HTR-8/SVneo (cell line): ENCODE data around the gene ALDH1A2.
"Not testable (repeated sequence)": the region's sequence is repeated elsewhere in the genome, so short reads cannot be mapped to it uniquely, and the experiment has no call there.

Experiments used
- DNase-seq: peaks from one replicate; pipeline ENCODE4 v3.0.0; 2011; ENCODE audit warnings: low spot score, mixed read lengths; ENCODE audit not compliant: insufficient read length
- FAIRE-seq: peaks from 2 replicates; lab custom pipeline; 2011; peaks lifted over from hg19 to GRCh38; lab: Jason Lieb, UNC

The ALDH1A2 gene

GRCh38 chr15:58045376-58045775 lies 20.1 kb downstream of the ALDH1A2 start:
- FAIRE-seq, DNase-seq: not testable (repeated sequence)

- no peak for DNase-seq
- FAIRE-seq = no peak
These were observed 21.0 kb downstream of the ALDH1A2 start for GRCh38 chr15:58044551-58044950.

DNA sequence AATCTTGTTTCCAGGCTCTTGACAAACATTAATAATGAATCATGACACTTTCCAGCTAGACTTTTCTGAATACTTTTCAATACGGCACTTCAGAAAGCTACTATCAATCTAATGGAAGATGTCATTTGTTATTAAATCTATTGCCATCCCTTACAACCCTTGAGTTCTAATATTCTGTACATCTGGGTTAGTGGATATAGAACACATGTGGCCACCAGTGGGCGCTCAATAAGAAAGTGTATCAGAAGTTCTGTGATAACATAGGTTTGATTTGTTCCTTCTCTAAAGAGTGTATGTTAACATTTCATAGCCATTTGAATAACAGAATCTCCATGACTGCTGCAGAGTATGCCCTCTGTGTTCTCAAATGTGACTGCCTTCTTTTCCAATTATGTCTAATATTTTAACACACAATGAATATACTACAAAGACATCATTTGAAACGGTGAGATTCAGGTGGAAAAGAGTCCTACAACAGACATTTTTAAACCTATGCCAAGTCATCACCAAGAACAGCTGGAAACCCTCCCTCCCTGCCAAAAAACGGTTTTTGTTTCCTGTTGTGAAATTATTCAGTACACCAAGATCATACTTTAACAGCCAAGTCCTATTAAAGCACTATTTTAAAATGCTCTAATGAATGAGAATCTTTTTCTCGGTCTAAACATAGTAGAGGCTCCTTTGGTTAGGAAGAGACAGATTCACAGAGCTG lies 22.2 kb downstream of the ALDH1A2 start:
- FAIRE-seq = no peak
- no peak for DNase-seq

- FAIRE-seq (no peak), DNase-seq (no peak)
These were observed 23.5 kb downstream of the ALDH1A2 start for GRCh38 chr15:58042006-58042405.

DNA sequence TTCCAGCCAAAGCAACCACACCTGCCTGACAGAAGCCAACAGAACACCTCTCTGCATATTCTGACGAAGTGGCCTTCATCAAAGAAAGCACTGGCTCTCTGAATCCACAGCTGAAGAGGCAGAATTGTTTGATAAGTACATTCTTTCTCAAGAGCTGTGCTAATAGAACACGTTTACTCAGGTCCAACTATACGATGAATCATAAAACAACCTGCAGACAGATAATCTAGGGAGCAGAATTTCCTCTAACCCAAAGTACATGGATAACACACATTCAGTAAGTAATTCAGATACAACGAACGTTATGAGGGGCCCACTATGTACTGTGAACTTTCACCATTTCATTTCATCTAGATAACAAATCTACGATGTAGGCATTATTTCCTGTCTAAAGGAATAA lies 25.4 kb downstream of the ALDH1A2 start:
- FAIRE-seq (no peak), DNase-seq (no peak)

DNA sequence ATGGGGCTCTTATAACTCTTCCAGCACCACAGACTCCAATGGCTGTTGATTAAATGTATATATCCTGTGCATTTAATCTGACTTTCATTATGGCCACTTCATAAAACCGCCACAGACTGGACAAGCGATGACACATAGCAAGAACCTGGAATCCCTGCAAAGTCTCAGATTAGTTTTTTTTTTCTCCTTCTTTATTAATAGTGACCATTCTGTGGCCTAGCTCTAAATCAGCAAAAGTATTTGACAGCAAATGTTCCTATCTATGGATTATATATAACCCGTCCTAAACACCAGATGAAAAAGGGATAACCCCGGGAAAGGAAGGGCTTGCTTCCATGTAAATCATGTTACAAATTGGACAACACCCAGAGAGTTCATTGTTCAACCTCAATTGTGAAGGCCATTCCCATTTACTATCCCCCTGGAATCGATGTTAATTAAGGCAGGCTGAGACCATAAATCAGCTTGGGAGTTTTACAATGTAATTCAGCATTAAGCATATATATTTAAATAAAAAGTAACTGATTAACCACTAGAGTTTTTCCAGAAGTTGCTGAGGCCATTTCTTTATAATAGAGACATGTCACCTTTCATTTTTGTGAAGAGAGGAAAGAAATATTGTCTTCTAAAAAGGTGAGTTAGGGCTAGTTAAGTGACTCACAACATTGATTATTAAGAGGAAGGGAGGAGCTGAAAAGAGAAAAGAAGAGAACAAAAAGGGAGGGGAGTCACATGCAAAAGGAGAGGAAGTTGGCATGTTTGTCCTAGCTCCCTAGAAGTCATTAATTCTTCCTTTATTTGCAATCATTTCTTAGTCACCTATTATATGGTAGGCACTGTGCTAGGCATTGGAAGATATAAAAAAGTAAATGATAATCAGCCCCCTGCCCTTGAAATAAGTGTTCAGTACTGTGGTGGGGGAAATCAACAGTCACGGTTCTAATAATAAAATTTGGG lies 26.2 kb downstream of the ALDH1A2 start:
- FAIRE-seq = no peak
- no peak for DNase-seq

GRCh38 chr15:58038426-58039078 lies 27.0 kb downstream of the ALDH1A2 start:
- FAIRE-seq = no peak
- DNase-seq = no peak

DNA sequence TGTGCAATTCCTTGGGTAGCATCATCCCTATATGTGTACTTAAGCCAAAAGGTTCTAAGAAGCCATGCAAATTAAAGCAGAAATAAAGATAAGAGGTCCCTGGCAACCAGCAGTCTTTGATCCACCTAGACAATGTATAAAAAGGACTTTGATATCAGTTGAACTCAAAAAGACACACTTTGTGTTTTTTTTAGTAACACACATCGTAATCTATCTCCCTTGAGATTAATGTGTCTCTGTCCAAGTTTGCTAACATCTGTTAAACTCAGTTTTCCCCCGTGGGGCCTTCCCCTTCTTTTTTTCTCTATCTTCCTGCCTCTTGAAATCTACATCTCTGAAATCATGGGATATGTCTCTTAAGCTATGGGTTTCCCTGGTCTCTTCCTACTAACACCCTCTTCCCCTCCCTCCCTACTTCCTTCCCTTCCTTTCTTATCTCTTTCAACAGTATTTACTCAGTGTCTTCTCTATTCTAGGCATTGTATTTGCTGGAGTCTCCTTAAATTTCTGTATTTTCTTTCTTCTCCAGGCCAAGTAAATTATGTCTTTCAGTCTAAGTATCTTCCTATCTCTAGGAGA lies 27.7 kb downstream of the ALDH1A2 start:
- DNase-seq (no peak), FAIRE-seq (no peak)

DNA sequence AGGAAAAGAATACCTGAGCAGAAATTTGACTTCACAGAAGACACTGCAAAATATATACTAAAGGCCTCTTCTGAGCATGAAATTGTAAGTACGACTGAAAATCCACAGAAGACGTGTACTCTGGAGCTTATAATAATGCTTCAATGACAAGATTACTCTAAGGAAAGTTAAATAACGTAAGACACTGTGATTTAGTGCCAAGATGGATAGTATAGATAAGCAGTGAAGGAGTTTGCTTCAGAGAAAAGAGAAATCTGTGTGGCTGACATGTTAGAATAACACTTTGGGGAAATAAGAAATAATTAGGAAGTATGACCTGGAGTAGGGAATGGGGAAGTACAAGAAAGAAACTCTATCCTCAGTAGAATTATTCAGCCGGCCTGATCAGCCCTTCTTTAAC lies 28.9 kb downstream of the ALDH1A2 start:
- FAIRE-seq = no peak
- DNase-seq = no peak

DNA sequence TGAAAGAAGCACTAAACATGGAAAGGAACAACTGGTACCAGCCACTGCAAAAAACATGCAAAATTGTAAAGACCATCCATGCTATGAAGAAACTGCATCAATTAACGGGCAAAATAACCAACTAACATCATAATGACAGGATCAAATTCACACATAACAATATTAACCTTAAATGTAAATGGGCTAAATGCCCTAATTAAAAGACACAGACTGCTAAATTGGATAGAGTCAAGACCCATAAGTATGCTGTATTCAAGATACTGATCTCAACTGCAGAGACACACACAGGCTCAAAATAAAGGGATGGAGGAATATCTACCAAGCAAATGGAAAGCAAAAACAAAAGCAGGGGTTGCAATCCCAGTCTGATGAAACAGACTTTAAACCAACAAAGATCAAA lies 37.1 kb downstream of the ALDH1A2 start:
- not testable (repeated sequence) for DNase-seq, FAIRE-seq

- no peak for FAIRE-seq
- DNase-seq = no peak
These were observed 39.0 kb downstream of the ALDH1A2 start for GRCh38 chr15:58026552-58026951.

DNA sequence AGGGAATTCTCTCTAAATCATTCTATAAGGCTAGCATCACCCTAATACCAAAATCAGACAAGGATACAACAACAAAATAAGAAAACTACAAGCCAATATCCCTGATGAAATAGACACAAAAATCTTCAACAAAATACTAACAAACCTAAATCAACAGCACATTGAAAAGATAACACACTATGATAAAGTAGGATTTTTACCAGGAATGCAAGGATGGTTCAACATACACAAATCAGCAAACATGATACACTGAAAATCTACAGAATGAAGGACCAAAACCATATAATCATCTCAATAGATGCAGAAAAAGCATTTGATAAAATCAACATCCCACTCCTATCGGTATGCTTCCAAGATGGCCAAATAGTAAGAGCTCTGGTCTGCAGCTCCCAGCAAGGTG lies 39.5 kb downstream of the ALDH1A2 start:
- DNase-seq = no peak
- FAIRE-seq = no peak

DNA sequence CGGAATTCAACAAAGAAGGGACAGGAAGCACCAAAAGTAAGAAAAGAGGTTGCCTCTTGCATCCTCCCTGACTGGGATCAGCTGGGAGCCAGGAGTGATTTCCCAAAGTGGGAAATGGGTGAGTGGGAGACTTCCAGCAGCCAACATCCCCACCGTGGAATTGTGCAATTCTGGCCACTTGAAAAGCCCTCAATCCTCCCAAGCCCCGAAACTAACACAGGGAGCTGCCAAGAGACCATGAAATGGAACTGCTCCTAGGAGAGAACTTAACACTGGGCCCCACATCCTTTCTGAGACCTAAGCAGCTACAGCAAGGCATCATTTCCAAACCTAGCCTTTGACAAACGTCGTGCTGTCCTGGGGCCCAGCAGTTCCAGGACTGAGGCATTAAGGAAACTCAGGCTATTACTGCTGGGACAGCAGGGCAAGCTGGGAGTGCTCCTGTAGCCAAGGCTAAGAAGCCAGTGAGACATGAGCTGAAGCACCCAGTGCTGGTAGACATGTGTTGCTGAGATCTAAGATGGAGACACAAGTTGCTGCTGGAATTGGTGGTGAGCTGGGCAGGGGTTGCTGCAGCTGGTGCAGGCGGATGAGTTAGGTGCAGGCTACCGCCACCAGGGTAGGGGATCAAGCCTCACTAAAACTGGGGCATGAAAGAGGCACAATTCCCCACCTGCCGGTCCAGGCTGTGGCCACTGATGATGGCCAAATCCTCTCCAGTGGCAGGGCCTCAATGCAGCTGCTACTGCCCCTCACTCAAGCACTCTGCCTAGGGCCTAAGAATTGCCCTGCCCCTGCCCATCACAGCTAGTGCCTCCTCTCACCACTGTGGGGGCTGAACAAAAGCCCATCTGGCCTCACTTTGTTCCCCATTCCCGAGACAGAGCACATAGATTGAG lies 43.9 kb downstream of the ALDH1A2 start:
- FAIRE-seq (no peak), DNase-seq (no peak)

DNA sequence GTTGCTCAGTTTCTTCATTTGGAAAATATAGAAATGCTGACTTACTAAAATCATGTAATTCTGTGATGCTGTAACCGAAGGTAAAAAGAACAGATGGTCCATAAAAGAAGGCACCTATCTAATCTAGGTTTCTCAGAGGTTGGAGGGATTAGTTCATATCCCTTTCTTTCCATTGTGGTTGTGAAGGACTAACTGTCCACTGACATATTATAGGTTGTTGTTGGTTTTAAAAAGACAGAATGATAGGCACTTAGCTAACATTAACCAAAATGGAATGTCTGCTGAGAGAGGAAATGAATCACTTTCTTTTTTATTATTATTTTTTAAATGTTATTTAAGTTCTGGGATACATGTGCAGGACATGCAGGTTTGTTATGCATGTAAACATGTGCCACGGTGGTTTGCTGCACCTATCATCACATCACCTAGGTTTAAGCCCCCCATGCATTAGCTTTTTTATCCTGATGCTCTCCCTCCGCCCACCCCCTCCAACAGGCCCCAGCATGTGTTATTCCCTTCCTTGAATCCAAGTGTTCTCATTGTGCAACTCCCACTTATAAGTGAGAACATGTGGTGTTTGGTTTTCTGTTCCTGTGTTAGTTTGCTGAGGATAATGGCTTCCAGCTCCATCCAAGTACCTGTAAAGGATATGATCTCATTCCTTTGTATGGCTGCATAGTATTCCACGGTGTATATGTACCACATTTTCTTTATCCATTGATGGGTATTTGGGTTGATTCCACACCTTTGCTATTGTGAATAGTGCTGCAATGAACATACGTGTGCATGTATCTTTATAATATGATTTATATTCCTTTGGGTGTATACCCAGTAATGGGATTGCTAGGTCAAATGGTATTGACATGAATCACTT lies 45.8 kb downstream of the ALDH1A2 start:
- FAIRE-seq = no peak
- DNase-seq = peak; percentile 5

DNA sequence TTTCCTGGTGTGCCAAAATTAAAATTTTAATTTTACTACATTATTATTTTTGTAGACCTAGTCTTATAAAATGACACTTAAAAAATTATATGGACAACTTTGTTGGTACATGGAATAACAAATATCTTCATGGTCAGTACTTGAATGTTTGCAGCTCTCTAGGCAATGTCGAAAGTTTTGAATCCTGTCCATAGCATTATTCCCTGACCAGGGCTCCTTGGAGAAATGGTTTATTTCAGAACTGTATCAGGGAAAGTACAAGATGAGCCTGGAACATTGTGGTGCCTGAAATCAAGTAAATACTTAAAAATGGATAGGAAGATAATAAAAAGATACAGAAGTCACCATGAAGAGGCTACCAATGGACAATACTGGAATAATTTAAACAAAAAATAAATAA lies 47.6 kb downstream of the ALDH1A2 start:
- no peak for DNase-seq
- no peak for FAIRE-seq

- no peak for FAIRE-seq
- DNase-seq = no peak
These were observed 48.8 kb downstream of the ALDH1A2 start for GRCh38 chr15:58016581-58017175.

GRCh38 chr15:58015565-58015964 lies 49.9 kb downstream of the ALDH1A2 start:
- FAIRE-seq = no peak
- no peak for DNase-seq

DNA sequence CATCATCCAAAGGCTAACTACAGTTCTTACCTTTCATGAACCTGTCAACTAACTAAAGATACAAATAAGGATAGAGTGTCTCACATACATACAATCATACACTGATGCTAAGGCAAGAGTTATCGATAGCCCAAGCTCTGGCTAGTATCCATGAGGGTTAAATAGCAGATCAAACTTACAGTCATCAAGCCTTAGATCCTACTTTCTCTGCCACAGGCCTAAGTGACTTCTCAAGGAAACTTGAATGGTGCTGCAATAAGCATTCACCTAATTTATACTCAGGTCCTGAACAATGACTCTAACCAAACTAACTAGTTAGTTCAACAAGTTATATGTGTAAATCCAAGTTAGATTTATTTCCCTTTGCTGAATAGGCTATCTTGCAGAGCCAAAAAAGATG lies 51.0 kb downstream of the ALDH1A2 start:
- DNase-seq = no peak
- no peak for FAIRE-seq
